Measurements from ENCODE around the gene CCL20.

Gene CCL20

DNA sequence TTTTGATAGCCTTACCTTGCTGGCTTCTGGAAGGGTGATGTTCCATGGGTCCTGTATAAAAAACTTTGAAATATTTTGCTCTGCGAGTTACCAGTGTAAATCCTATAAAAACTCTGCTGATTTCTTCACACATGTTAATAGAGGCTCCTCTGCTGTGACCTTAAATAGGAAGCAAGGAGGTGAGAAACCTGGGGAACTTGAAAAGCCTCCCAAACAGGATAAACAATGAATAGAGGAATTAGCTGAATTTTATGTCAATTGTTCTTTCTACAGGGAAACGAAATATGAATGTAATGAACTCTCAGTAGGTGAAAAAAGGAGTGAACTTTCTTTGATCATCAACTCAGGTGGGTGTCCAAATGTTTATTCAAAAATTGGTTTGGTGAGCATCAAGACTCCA, 10.8 kb upstream of the CCL20 start:
- no peak for DNase-seq (ENCODE audit: low read depth in 3 of 3)

- DNase-seq (ENCODE audit: low read depth in 3 of 3) = no peak
Measured at GRCh38 chr2:227804975-227805374, 8.7 kb upstream of the CCL20 start.

DNA sequence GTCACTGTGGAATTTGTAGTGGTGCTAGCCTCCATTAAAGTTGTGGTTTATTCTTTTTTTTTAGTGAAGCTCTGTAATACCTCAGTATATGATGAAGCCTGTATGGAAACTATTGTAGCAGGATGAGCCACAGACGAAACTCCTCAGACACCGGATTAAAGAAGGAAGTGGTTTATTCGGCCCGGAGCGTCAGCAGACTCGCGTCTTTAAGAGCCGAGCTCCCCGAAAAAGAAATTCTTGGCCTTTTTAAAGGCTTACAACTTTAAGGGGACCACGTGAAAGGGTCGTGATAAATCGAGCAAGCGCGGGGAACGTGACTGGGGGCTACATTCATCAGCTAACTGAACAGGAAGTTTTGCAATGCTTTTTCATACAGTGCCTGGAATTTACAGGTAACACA, 8.1 kb upstream of the CCL20 start:
- peak in 1 of 3 donors; percentile 9 for DNase-seq (ENCODE audit: low read depth in 3 of 3)

DNA sequence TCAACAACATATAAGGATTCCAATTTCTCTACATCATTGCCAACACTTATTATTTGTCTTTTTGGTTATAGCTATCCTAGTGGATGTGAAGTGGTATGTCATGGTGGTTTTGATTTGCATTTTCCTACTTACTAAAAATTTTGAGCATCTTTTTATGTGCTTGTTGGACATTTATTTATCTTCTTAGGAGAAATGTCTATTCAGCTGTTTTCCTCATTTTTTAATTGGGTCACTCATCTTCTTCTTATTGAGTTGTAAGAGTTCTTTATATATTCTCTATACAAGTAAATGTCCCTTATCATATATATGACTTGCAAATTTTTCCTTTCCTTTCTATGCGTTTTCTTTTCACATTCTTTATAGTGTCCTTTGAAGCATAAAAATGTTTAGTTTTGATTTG, 4.7 kb upstream of the CCL20 start:
- no peak for DNase-seq (ENCODE audit: low read depth in 3 of 3)

DNA sequence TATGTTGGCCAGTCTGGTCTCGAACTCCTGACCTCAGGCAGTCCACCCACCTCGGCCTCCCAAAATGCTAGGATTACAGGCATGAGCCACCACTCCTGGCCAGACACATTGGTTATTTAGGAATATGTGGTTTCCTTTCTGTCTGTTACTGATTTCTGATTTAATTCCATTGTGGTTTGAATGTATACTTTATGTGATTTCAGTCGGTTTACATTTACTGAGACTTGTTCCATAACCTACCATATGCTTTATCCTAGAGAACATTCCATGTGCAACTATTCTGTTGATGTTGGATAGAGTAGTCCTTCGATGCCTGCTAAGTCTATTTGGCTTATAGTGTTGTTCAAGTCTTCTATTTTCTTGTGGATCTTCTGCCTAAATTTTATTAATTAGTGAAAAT, 1.6 kb upstream of the CCL20 start:
- DNase-seq (ENCODE audit: low read depth in 3 of 3) = no peak

DNA sequence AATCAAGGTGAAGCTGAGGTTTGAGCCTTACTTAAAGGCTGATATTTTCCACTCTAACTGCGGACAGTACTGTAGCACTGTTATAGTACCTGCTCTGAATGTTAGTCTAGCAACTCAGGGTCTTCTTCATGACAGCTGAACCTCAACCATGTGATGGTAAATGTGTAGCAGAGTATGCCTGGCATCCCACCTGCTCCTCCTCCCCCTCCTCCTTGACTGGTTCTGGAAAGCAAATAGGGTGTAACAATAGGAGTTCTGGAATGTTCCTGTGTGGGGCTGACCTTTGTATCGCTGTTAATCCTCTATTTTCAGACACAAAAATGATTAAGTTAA, 447 bp upstream of the CCL20 start:
- DNase-seq (ENCODE audit: low read depth in 3 of 3) = no peak

- no peak for DNase-seq (ENCODE audit: low read depth in 3 of 3)
Measured at GRCh38 chr2:227815066-227815465, 1.4 kb downstream of the CCL20 start.

- no peak for DNase-seq (ENCODE audit: low read depth in 3 of 3)
Measured at GRCh38 chr2:227816507-227817294, 3.1 kb downstream of the CCL20 start.

- no peak for DNase-seq (ENCODE audit: low read depth in 3 of 3)
Measured at GRCh38 chr2:227817336-227817735, 3.7 kb downstream of the CCL20 start.

DNA sequence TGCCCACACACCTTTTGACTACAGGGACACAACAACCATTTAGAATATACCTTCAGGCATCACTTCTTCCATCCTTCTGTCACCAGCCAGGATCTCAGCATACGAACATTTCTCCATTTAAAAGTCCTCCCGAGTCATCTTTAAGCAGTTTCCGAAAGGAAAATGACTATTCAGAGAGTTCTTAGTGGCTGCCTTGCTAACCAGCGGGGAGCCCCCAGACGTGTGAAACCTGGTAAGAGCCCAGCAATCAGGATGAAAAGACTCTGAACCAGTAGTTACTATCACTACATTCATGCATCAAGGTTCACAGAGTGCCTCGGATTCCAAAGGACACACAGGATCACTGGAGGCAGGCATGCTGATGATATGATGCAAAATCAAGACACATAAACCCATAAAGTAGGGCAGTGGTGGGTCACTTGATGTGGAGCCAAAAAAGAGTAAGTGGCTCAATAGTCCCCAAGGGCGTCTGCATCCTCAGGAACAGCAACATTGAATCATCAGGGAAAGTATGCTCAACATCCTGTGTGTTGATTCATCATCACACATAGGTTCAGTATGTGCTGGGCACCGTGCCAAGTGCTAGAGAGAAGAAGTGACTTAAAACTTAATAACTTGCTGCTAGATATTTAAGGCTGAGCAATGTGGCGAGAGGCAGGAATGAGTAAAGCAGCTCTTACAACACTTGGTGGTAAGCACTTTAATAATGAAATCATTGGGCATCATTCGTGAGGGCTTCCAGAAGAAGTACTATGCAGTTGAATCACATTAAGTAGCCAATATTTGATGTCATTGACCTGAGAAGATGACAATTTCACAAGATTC, 4.4 kb downstream of the CCL20 start:
- DNase-seq (ENCODE audit: low read depth in 3 of 3) = peak; percentile 73 to 88 (median 81)

DNA sequence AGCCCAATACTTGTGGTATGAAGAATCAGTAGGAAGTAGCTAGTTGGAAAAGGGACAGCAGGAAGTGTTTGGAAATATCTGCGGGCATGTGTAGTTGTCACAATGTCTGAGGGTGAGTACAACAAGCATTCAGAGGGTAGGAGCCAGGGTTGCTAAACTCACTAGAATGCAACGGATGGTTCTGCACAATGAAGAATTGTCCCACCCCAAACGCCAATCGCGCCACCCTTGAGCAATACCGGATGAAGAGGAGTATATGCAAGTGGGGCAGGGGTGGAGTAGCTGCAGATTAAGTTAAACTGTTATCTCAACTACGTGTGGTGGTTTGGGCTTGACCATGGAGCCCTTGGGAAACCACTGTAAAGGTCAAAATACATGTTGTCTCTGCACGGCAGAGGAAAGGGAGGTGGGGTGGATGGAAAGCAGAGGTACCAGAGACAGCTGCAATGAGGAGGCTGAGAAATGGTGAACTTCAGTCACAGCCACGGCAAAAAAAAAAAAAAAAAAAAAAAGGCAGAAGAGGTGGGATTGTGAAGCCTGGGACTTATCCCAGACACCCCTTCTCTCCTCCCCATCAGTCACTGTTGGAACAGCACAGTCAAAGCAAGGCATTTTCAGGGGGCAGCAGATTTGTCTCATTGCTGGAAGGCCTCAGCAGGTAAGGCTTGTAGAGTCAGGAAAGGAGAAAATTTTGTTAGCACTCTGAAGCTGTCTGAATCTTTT, 5.2 kb downstream of the CCL20 start:
- peak in 1 of 3 donors; percentile 1 for DNase-seq (ENCODE audit: low read depth in 3 of 3)

- no peak for DNase-seq (ENCODE audit: low read depth in 3 of 3)
Measured at GRCh38 chr2:227819398-227819697, 5.7 kb downstream of the CCL20 start.

DNA sequence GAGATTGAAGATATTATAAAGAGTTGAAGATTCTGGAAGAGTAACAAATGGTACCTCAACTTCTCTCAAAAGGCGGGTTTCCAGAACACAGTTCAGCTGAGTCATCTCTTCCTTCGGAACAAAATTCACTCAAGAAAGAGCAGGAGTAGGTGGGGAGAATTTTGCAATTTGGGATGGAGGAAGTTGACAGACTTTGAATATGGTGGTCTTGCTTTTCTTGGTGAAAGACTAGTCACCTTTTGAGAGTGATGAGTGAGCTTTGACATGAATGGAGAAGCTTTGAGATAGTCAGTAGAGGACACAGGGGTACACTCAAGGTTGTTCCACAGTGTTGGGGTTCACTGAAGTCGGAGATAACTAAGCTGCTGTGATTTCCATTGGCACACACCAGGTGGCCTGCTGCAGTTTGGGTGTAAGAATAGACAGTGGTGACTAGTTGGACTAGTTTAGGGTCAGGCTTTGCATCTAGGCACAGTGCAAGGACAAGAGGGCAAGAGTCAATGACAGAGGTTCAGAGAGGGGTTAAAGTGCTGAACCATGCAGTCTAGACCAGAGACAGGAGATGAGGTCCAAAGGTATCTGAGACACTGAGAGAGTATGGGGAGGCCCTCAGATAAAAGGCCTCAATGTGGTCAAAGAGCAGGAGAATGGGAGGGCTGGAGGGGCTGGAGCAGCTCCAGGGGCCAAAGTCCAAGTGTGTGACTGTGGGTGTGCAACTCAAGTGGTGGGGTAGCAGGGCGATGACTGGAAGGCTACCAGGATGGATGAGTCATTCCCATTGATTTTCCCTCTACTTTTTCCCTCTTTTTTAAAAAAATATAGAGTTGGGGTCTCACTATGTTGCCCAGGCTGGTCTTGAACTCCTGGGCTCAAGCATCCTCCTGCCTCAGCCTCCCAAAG, 7.7 kb downstream of the CCL20 start:
- no peak for DNase-seq (ENCODE audit: low read depth in 3 of 3)

DNA sequence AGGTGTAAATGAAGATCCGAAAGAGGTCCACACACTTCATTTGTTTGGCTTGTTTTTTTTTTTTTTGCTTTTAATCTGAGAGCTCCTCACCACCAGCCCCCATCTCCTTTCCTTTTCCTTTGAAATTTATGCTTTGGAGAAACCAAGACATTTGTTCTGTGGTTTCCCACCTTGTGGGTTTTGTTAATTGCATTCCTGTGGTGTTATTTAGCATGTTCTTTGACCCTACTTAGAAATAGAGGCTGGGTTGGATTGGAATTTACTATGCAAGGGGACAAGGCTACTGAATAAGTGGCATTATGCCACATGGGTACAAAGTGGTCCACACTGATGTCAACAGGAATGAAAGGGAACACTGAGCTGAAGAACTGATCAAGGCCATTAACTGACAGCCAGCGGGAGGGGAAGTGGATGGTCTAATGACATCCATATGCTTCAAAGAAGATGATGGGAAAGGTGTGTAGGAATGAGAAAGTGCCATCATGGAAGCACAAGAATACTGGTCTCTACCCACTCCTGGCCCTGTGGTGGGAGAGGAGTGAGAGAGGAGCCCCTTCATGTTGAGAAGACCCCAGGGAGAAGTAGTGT, 8.9 kb downstream of the CCL20 start:
- no peak for DNase-seq (ENCODE audit: low read depth in 3 of 3)

DNA sequence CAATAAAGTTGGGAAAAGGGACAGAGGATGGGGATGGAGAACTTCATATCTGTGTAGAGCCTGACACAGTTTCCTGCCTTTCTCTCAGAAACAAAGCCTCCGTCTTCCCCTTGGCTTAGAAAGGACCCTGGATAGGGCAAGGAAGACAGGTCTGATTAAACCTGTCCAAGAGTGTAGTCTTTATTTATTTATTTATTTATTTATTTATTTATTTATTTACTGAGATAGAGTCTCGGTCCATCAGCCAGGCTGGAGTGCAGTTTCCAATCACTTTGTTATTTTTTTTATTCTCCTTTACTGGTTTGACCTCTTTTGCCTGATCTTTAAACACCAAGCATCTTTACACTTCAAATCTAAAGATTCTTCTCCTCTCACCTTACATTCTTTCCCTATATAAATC, 10.3 kb downstream of the CCL20 start:
- DNase-seq (ENCODE audit: low read depth in 3 of 3) = no peak

- DNase-seq (ENCODE audit: low read depth in 3 of 3) = no peak
Measured at GRCh38 chr2:227824711-227825110, 11.1 kb downstream of the CCL20 start.

GRCh38 chr2:227826019-227826521, 12.4 kb downstream of the CCL20 start:
- no peak for DNase-seq (ENCODE audit: low read depth in 3 of 3)

DNA sequence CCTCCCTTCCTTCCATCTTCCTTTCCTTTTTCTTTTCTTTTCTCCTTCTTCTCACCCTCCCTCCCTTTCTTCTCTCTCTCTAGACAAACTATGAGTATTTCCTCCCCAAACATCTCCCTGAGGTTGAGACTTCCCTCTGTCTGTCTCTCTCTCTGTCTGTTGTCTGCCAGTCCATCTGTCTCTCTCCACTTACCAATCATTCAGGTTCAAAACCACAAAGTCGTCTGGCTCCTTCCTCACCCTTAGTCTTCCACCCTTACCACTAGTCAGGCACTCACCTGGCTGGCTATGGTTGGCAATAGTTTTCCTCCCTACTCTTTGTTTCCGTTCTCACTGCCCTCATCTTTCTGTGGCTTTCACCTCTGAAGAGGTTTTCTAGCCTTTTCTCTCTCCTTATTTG, 12.9 kb downstream of the CCL20 start:
- no peak for DNase-seq (ENCODE audit: low read depth in 3 of 3)

- no peak for DNase-seq (ENCODE audit: low read depth in 3 of 3)
Measured at GRCh38 chr2:227827143-227827542, 13.5 kb downstream of the CCL20 start.

GRCh38 chr2:227828477-227828912, 14.9 kb downstream of the CCL20 start:
- DNase-seq (ENCODE audit: low read depth in 3 of 3) = no peak

- no peak for DNase-seq (ENCODE audit: low read depth in 3 of 3)
Measured at GRCh38 chr2:227829337-227829736, 15.7 kb downstream of the CCL20 start.
